ENCODE results near the gene ZNF74. TPM values are rescaled to one million over a fixed set of nuclear protein-coding genes. Genes with fewer than 3 reads are reported as not detected.
"Not testable (repeated sequence)": the region's sequence is repeated elsewhere in the genome, so short reads cannot be mapped to it uniquely, and the experiment has no call there.

The ZNF74 gene
- total and polyA plus RNA-seq, 7 donors, result 1.4 to 18.8 (median 11.4) TPM

- DNase-seq, result no peak
- Histone ChIP-seq H3K4me3 (no peak overlapping the region), H3K36me3 (peaks cover 9 to 37% (median 12%) of the 10 kb centered on the region in 4 donors), H3K4me1 (no peaks in the 10 kb centered on the region), H3K27me3 (no peaks in the 10 kb centered on the region), H3K27ac (no peak overlapping the region), H3K9me3 (no peaks in the 10 kb centered on the region)
- intact Hi-C loops (cut with DNase I), result no loop called here
- WGBS, 2 donors, result 88 to 94% methylated on average over 1 of the region's 1 CpG
- no peak for TF ChIP-seq POLR2A (IDR thresholded peaks at IDR 0.05)
- no peak for TF ChIP-seq POLR2AphosphoS5 (IDR thresholded peaks at IDR 0.05)
- no peak for TF ChIP-seq EP300 (IDR thresholded peaks at IDR 0.05)
These were observed 56.6 kb downstream of the ZNF74 start for GRCh38 chr22:20450551-20450906.

- intact Hi-C loops (cut with DNase I); H3K27me3 ChIP-seq; DNase-seq; H3K4me3 ChIP-seq; H3K27ac ChIP-seq; H3K4me1 ChIP-seq; H3K9me3 ChIP-seq: not testable (repeated sequence)
- WGBS, 2 donors, result 95 to 96% methylated on average over 15 of the region's 15 CpGs
- H3K36me3 ChIP-seq, result peaks cover 2 to 33% (median 5%) of the 10 kb centered on the region in 4 donors
These were observed 57.3 kb downstream of the ZNF74 start for GRCh38 chr22:20451129-20451778.

GRCh38 chr22:20451920-20452319 is 58.0 kb downstream of the ZNF74 start:
- intact Hi-C loops (cut with DNase I), result no loop called here
- no peaks in the 10 kb centered on the region for H3K4me1 ChIP-seq
- no peak overlapping the region for H3K27ac ChIP-seq

GRCh38 chr22:20453222-20453621 is 59.3 kb downstream of the ZNF74 start:
- 96 to 98% methylated on average over 3 of the region's 3 CpGs for WGBS, 2 donors
- H3K9me3 ChIP-seq, result no peaks in the 10 kb centered on the region
- H3K36me3 ChIP-seq, result peaks cover 0 to 49% (median 5%) of the 10 kb centered on the region in 4 donors
- TF ChIP-seq POLR2AphosphoS5 (IDR thresholded peaks at IDR 0.05), result no peak
- H3K4me3 ChIP-seq, result no peak overlapping the region
- no peak for DNase-seq
- intact Hi-C loops (cut with DNase I), result no loop called here
- H3K27me3 ChIP-seq, result no peaks in the 10 kb centered on the region
- H3K4me1 ChIP-seq, result no peaks in the 10 kb centered on the region
- no peak overlapping the region for H3K27ac ChIP-seq

More at GRCh38 chr22:20451920-20452319, 58.0 kb downstream of the ZNF74 start:
- WGBS, 2 donors, result 86 to 89% methylated on average over 2 of the region's 2 CpGs
- H3K9me3 ChIP-seq, result no peaks in the 10 kb centered on the region
- no peak for TF ChIP-seq EP300 (IDR thresholded peaks at IDR 0.05)
- TF ChIP-seq CTCF (IDR thresholded peaks at IDR 0.05), result no peak
- TF ChIP-seq POLR2A (IDR thresholded peaks at IDR 0.05), result no peak
- no peak for TF ChIP-seq POLR2AphosphoS5 (IDR thresholded peaks at IDR 0.05)
- peaks cover 0 to 36% (median 3%) of the 10 kb centered on the region in 4 donors for H3K36me3 ChIP-seq
- H3K4me3 ChIP-seq, result no peak overlapping the region
- H3K27me3 ChIP-seq, result no peaks in the 10 kb centered on the region
- DNase-seq, result no peak

- no peaks in the 10 kb centered on the region for H3K4me1 ChIP-seq
- intact Hi-C loops (cut with DNase I), result loop anchor here (1.0 kb wide), 1 partner anchor 37 kb away; no protein-coding TSS in a partner anchor
- WGBS, 2 donors, result 92 to 94% methylated on average over 8 of the region's 8 CpGs
- no peak overlapping the region for H3K4me3 ChIP-seq
- TF ChIP-seq CTCF (IDR thresholded peaks at IDR 0.05) (no peak), POLR2A (IDR thresholded peaks at IDR 0.05) (no peak), POLR2AphosphoS5 (IDR thresholded peaks at IDR 0.05) (no peak), EP300 (IDR thresholded peaks at IDR 0.05) (no peak)
- peaks cover 0 to 66% (median 9%) of the 10 kb centered on the region in 4 donors for H3K36me3 ChIP-seq
- no peaks in the 10 kb centered on the region for H3K27me3 ChIP-seq
- DNase-seq, result peak; percentile 20
- no peaks in the 10 kb centered on the region for H3K9me3 ChIP-seq
- H3K27ac ChIP-seq, result no peak overlapping the region
These were observed 61.7 kb downstream of the ZNF74 start for GRCh38 chr22:20455709-20456063.

- peaks cover 0 to 66% (median 8%) of the 10 kb centered on the region in 4 donors for H3K36me3 ChIP-seq
- no peaks in the 10 kb centered on the region for H3K4me1 ChIP-seq
- intact Hi-C loops (cut with DNase I), result loop anchor here (1.0 kb wide), 1 partner anchor 38 kb away; no protein-coding TSS in a partner anchor
- no peaks in the 10 kb centered on the region for H3K9me3 ChIP-seq
- WGBS, 2 donors, result 18 to 20% methylated on average over 6 of the region's 6 CpGs
- peak; percentile 90 for DNase-seq
- H3K4me3 ChIP-seq, result no peak overlapping the region
- H3K27me3 ChIP-seq, result no peaks in the 10 kb centered on the region
- TF ChIP-seq EP300 (IDR thresholded peaks at IDR 0.05), result no peak
- TF ChIP-seq CTCF (IDR thresholded peaks at IDR 0.05), result peak; percentile 83 to 92 (median 88)
- no peak overlapping the region for H3K27ac ChIP-seq
These were observed 62.2 kb downstream of the ZNF74 start for GRCh38 chr22:20456064-20456721.

Data from sigmoid colon (tissue), 7 donors.